Amniotic stem cell (primary cell): ENCODE results near the gene SOS2.

Experiments used
- DNase-seq: peaks from one replicate; lab custom pipeline; 2025; lab: John Stamatoyannopoulos, UW

Gene SOS2

GRCh38 chr14:50231475-50232275 lies at the start of gene SOS2:
Gene SOS2, minus strand, starts transcription at chr14:50231578. Its CDS starts 295 bp downstream, at chr14:50231283.
- peak; percentile 67 for DNase-seq

- no peak for DNase-seq
Measured at GRCh38 chr14:50272498-50272897, 41.1 kb upstream of the SOS2 start.

DNA sequence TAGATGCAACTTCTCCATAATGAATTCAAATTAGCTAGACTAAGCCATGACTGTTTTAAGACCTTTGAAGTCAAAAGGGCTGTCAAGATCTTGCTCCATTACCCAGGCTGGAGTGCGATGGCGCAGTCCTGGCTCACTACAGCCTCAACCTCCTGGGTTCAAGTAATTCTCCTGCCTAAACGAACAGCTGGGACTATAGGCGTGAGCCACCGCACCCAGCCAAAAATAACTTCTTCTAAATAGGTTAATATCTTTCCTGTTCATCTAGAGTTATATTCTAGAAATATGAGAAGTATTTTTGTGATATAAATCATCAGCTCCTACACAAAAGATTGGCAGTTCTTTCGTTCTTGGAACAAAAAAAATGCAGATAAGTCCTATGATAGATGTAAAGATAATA lies 39.6 kb upstream of the SOS2 start:
- no peak for DNase-seq

DNA sequence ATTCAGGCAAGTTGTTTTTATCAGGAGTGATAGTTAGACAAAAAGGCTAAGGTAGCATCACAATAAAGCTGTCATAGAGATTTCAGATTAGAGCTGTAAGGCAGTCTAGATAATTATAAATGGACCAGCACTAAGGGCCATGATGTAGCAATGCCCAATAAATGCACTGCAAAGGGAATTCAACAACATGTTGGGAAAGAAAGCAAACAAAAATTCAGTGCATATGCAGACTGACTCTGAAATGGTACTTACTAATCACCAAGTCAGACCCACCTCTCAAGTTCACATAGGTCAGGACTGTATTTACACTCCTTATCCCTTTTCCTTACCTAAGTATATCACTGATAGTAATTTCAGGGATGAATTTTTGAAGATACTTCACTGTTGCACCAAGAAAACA lies 33.7 kb upstream of the SOS2 start:
- no peak for DNase-seq

GRCh38 chr14:50263321-50263720 lies 31.9 kb upstream of the SOS2 start:
- no peak for DNase-seq

DNA sequence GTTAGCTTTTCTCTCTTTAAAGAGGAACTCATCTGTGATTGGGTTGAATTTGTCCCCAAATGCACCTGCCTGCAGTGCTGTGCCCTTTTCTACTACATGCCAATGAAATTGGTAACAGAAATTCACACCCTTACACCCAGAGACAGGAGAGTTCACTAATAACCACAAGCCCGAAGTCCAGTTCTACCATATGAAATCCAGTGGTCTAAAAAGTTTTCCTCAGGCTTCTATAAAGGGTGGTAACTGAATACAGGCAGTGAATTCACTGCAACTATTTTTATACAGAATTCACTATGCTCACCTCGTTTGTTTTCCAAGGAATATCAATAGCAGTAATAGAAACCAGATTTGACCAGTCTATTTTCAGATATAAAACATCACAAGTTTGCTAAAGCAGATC lies 31.5 kb upstream of the SOS2 start:
- DNase-seq, result no peak

GRCh38 chr14:50260511-50260910 lies 29.1 kb upstream of the SOS2 start:
- DNase-seq, result peak; percentile 30

GRCh38 chr14:50260072-50260471 lies 28.7 kb upstream of the SOS2 start:
- DNase-seq, result no peak

- no peak for DNase-seq
Measured at GRCh38 chr14:50257732-50258131, 26.4 kb upstream of the SOS2 start.

- DNase-seq, result no peak
Measured at GRCh38 chr14:50254248-50254647, 22.9 kb upstream of the SOS2 start.

GRCh38 chr14:50249136-50249775 lies 17.9 kb upstream of the SOS2 start:
- no peak for DNase-seq

DNA sequence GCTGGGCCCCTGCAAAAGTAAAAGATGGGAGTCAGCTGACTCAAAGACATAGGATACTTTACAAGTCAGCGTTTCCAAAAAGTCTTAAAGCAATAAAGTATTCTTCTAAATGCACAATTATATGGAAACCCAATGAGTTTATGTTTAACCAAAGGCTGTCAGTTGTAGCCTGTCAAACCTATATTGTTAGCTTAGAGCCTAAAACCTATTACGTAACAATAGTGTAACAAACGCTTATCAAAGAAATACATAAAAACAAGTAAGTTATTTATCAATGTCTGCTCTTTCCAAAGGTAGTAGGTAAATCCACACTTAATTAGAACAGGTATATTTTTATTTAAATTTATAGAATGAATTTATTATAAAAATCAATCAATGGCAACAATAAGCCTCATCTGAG lies 15.9 kb upstream of the SOS2 start:
- no peak for DNase-seq

DNA sequence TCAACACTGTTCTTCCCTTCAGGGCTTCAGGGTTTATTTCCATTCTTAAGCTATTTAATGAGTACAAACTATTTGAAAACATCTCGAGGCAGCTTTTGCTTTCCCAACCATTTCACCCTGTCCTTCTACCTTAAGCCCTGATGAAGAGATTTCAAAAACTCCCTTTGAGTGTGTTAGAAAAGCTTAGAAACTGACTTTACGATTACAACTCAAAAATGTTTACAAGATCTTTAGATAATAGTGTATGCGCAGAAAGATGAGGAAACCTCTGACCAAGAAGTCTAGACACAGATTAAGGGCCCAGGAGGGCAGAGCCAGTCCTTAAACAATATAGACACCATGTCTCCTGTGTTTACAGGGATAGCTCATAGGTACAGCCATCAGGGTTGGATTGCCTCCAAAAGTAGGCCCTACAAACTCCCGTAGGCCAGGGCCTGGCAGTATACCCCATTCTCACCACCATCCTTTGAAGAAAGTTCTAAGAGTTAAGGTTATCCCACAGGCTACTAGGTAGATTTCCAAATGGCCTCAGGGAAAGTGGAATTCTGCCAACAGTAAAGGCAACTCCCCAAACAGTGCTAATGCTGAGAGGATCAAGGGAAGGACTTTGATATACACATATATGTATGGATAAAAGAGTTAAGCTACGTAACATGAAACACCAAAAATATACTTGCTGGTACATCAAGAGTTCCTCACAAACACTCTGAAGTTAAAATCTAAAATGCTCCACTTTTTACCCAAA lies 11.4 kb upstream of the SOS2 start:
- DNase-seq, result no peak

DNA sequence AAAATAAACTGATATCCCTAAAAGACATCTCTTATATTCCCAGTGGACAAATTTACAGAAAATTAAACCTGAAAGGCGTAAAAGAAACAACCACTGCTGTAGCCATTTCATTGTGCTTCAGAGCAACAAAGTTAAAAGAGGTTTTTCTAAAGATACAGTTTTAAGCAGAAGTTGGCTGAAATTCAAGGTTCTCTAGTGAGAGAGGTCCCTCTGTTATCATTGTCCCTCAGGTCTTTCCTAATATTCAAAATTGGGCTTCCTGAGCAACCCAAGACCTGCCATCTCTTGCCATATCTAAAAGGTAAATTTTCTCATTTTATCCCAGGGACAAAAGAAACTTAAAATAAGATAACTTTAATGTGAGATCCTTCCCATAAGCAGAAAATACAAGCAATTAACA lies 10.7 kb upstream of the SOS2 start:
- no peak for DNase-seq

GRCh38 chr14:50237427-50237826 lies 6.0 kb upstream of the SOS2 start:
- no peak for DNase-seq

DNA sequence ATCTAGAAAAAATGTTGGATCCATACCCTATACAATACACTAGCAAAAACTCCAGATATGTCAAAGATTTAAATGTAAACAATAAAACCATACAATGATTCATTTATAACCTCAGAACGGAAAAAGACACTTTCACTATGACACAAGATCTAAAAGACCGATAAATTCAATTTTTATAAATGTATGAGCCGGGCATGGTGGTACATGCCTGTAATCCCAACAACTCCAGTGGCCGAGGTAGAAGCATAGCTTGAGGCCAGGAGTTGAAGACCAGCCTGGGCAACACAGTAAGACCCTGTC lies 2.5 kb upstream of the SOS2 start:
- no peak for DNase-seq

- DNase-seq, result no peak
Measured at GRCh38 chr14:50233166-50233950, 2.0 kb upstream of the SOS2 start.

- DNase-seq, result no peak
Measured at GRCh38 chr14:50232276-50232642, 881 bp upstream of the SOS2 start.

- peak; percentile 8 for DNase-seq
Measured at GRCh38 chr14:50230701-50231474, 490 bp downstream of the SOS2 start.

GRCh38 chr14:50230401-50230700 lies 1.0 kb downstream of the SOS2 start:
- DNase-seq, result no peak

DNA sequence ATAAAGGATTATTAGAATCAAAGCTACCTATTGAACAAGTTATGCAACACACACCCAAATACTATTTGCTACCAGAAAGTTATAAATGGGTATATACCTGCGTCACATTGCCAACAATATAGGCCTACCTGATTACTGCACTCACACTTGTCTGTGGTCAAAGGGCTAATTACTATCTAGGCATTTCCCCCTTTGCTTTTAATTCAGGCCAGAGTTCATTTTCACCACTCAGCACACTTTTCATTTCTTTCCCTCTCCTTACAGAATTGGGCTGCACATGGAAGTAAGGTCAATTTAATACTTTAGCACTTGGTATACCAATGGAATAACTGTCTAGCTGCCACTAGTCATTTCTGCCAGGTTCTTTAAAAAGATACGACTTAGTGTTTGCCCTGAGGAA lies 1.7 kb downstream of the SOS2 start:
- no peak for DNase-seq

GRCh38 chr14:50228313-50228712 lies 3.1 kb downstream of the SOS2 start:
- no peak for DNase-seq
